NCI-H345 (cell line): ENCODE measurements around the gene BOLA3.
"Not testable (repeated sequence)": the region's sequence is repeated elsewhere in the genome, so short reads cannot be mapped to it uniquely, and the experiment has no call there.

Experiments
- DNase-seq: peaks from one replicate; lab custom pipeline; 2025; lab: John Stamatoyannopoulos, UW

BOLA3 gene

GRCh38 chr2:74101574-74102300, 46.0 kb downstream of the BOLA3 start:
- DNase-seq = no peak

GRCh38 chr2:74100254-74101216, 47.2 kb downstream of the BOLA3 start:
- no peak for DNase-seq

DNA sequence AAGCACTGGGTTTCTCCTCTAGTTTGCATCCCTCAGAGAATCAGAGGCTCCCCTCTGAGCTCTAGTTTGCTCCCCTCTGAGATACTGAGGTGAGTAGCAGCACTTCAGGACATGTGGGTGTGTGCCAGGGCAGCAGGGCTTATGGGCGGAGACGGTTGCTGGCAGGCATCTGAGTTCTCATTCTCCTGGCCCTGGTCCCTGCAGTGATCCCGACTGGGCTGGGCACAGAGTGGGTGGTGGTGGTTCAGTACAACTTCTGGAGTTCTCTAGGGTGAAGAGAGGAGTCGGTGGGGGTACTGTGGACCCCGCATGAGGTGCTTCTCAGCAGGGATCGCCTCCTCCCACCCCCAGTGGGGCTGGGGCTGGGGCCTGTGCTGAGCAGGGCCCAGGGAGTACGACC, 47.9 kb downstream of the BOLA3 start:
- DNase-seq = no peak

- no peak for DNase-seq
These were observed 48.4 kb downstream of the BOLA3 start for GRCh38 chr2:74099271-74099670.

DNA sequence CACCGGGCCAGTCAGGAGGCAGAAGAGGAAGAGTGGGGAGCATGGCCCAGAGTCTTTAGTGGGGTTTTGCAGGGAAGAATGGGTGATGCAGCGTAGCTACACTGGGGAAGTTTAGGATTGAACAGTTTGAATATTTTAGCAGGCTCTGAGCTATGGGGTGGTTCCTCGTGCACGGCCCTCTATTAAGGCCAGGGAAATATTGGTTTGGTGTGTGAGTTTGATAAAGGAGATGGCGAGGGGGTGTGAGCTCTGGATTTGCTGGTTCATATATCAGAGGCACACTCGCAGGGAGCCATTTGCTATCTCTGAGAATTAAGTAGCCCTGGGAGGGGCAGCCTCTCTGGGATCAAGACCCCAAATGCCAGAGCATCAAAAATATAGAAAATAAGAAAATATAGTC, 50.1 kb downstream of the BOLA3 start:
- DNase-seq = no peak

GRCh38 chr2:74096052-74096451, 51.7 kb downstream of the BOLA3 start:
- DNase-seq = no peak

DNA sequence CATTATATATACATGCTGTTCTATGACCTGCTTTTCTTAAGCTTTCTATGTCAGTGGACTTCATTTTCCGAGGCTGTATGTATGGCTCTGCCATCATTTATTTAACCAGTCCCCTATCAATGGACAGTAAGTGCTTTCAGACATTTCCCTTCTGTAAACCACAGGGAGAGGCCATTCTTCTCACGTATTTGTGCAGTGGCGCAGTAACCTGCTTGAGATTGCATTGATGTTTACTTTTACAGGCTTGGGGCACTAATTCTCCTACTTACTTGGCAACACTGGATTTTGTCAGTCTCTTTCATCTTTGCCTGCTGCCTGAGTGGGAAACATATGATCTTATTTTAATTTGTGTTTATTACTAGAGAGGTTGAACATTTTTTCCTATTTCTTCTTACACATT, 52.1 kb downstream of the BOLA3 start:
- no peak for DNase-seq

- DNase-seq = no peak
These were observed 53.4 kb downstream of the BOLA3 start for GRCh38 chr2:74094291-74094690.

DNA sequence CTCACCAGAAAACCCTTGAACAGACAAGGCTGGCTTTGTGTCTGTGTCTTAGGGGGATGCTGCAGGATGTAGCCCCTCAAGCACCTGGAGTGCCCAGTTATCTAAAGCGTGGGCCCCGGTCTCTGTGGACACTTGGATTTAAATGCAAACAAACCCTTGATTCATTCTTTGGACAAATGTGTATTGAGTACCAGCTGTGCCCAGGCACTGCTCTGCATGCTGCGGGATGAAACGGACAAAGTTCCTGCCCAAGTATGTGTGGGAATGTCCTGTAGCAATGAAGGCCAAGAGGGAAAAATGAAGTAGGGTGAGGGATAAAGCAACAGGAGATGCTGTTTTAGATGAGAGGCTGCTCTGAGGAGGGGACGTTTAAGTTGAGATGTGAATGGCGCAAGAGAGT, 53.9 kb downstream of the BOLA3 start:
- no peak for DNase-seq

GRCh38 chr2:74093426-74093825, 54.3 kb downstream of the BOLA3 start:
- no peak for DNase-seq

GRCh38 chr2:74092275-74092674, 55.4 kb downstream of the BOLA3 start:
- no peak for DNase-seq

GRCh38 chr2:74091391-74091790, 56.3 kb downstream of the BOLA3 start:
- no peak for DNase-seq

- DNase-seq = no peak
These were observed 57.6 kb downstream of the BOLA3 start for GRCh38 chr2:74089816-74090745.

DNA sequence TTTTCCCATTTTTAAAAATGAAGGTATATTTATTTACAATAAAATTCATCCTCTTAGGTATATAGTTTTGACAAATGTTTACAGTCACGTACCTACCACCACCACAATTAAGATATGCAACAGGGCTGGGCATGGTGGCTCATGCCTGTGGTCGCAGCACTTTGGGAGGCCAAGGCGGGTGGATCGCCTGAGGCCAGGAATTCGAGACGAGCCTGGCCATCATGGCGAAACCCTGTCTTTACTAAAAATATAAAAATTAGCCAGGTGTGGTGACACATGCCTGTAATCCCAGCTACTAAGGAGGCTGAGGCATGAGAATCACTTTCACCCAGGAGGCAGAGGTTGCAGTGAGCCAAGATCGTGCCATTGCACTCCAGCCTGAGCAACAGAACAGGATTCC, 59.0 kb downstream of the BOLA3 start:
- DNase-seq = not testable (repeated sequence)

GRCh38 chr2:74087696-74088095, 60.0 kb downstream of the BOLA3 start:
- no peak for DNase-seq

- DNase-seq = no peak
These were observed 61.7 kb downstream of the BOLA3 start for GRCh38 chr2:74086021-74086420.
